ENCODE measurements around the gene PNMT. TPM values are rescaled to one million over a fixed set of nuclear protein-coding genes. Genes with fewer than 3 reads are reported as not detected.
A peak's percentile ranks its signal among the peaks of the same experiment; 100 is the strongest.

Gene PNMT
- total and polyA plus RNA-seq, 2 of the 13 experiments (the other 11 are each of a cell fraction or from before 2014, with no cell fraction given), result 0.25 TPM; not detected in 1

- TF ChIP-seq ZNF281 (CRISPR knock-in tag; IDR thresholded peaks at IDR 0.05; ENCODE audit: borderline replicate concordance) (peak; percentile 20; the same call in 1 of the 2 replicates), TFDP2 (CRISPR knock-in tag; IDR thresholded peaks at IDR 0.05) (0 out of 2 replicates have a peak, but pooled peaks have one; percentile 44), ZZZ3 (CRISPR knock-in tag; IDR thresholded peaks at IDR 0.05; ENCODE audit: borderline replicate concordance) (no peak), MAF1 (CRISPR knock-in tag; IDR thresholded peaks at IDR 0.05; ENCODE audit: borderline replicate concordance) (no peak), BHLHE40 (IDR thresholded peaks at IDR 0.05; ENCODE audit: low read length) (no peak), HINFP (CRISPR knock-in tag; IDR thresholded peaks at IDR 0.05; ENCODE audit: low read depth) (0 out of 2 replicates have a peak, but pooled peaks have one; percentile 22), ATF1 (CRISPR knock-in tag; IDR thresholded peaks at IDR 0.05) (no peak), IRF9 (CRISPR knock-in tag; IDR thresholded peaks at IDR 0.05; ENCODE audit: borderline replicate concordance) (0 out of 2 replicates have a peak, but pooled peaks have one; percentile 18)
- TF ChIP-seq, protein P1, sequence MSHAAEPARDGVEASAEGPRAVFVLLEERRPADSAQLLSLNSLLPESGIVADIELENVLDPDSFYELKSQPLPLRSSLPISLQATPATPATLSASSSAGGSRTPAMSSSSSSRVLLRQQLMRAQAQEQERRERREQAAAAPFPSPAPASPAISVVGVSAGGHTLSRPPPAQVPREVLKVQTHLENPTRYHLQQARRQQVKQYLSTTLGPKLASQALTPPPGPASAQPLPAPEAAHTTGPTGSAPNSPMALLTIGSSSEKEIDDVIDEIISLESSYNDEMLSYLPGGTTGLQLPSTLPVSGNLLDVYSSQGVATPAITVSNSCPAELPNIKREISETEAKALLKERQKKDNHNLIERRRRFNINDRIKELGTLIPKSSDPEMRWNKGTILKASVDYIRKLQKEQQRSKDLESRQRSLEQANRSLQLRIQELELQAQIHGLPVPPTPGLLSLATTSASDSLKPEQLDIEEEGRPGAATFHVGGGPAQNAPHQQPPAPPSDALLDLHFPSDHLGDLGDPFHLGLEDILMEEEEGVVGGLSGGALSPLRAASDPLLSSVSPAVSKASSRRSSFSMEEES (CRISPR knock-in tag; IDR thresholded peaks at IDR 0.05), result peak; percentile 28; the same call in 1 of the 2 replicates
- TF ChIP-seq, protein P2, sequence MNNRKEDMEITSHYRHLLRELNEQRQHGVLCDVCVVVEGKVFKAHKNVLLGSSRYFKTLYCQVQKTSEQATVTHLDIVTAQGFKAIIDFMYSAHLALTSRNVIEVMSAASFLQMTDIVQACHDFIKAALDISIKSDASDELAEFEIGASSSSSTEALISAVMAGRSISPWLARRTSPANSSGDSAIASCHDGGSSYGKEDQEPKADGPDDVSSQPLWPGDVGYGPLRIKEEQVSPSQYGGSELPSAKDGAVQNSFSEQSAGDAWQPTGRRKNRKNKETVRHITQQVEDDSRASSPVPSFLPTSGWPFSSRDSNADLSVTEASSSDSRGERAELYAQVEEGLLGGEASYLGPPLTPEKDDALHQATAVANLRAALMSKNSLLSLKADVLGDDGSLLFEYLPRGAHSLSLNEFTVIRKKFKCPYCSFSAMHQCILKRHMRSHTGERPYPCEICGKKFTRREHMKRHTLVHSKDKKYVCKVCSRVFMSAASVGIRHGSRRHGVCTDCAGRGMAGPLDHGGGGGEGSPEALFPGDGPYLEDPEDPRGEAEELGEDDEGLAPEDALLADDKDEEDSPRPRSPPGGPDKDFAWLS (CRISPR knock-in tag; IDR thresholded peaks at IDR 0.05; ENCODE audit: borderline replicate concordance), result no peak
- TF ChIP-seq, protein P3, sequence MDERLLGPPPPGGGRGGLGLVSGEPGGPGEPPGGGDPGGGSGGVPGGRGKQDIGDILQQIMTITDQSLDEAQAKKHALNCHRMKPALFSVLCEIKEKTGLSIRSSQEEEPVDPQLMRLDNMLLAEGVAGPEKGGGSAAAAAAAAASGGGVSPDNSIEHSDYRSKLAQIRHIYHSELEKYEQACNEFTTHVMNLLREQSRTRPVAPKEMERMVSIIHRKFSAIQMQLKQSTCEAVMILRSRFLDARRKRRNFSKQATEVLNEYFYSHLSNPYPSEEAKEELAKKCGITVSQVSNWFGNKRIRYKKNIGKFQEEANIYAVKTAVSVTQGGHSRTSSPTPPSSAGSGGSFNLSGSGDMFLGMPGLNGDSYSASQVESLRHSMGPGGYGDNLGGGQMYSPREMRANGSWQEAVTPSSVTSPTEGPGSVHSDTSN (CRISPR knock-in tag; IDR thresholded peaks at IDR 0.05), result no peak
- TF ChIP-seq, protein P4, sequence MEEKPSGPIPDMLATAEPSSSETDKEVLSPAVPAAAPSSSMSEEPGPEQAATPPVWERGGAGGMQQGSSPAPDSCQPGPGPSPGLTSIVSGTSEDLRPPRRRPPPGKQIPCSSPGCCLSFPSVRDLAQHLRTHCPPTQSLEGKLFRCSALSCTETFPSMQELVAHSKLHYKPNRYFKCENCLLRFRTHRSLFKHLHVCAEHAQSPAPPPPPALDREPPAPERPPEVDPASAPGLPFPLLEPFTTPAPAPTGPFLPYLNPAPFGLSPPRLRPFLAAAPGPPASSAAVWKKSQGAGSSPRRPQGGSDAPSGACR (CRISPR knock-in tag; IDR thresholded peaks at IDR 0.05), result no peak
- TF ChIP-seq, protein P5, sequence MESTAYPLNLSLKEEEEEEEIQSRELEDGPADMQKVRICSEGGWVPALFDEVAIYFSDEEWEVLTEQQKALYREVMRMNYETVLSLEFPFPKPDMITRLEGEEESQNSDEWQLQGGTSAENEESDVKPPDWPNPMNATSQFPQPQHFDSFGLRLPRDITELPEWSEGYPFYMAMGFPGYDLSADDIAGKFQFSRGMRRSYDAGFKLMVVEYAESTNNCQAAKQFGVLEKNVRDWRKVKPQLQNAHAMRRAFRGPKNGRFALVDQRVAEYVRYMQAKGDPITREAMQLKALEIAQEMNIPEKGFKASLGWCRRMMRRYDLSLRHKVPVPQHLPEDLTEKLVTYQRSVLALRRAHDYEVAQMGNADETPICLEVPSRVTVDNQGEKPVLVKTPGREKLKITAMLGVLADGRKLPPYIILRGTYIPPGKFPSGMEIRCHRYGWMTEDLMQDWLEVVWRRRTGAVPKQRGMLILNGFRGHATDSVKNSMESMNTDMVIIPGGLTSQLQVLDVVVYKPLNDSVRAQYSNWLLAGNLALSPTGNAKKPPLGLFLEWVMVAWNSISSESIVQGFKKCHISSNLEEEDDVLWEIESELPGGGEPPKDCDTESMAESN (CRISPR knock-in tag; conservative IDR thresholded peaks at IDR 0.05), result peak; percentile 52
Observed at GRCh38 chr17:39674702-39675389, 6.6 kb downstream of the PNMT start (continued).
